22Rv1 (cell line): ENCODE results near the gene SLC39A11.

Experiments
- CTCF ChIP-seq: fragments of 450-650 bp; IDR thresholded peaks from 2 replicates; pipeline ENCODE4 v1.5.1; 2017; ENCODE audit warnings: mild to moderate bottlenecking
- ZFX ChIP-seq: fragments of 450-650 bp; IDR thresholded peaks from 2 replicates; pipeline ENCODE4 v1.6.1; 2017; ENCODE audit warnings: antibody characterized with exemption, borderline replicate concordance

GRCh38 chr17:72754513-72754912 lies 338.0 kb downstream of the SLC39A11 start:
- TF ChIP-seq CTCF (no peak), ZFX (no peak)
